Stimulated activated CD8-positive, alpha-beta memory T cell treated with anti-CD3 and anti-CD28 coated beads, Interleukin-12 subunit alpha, Interleukin-12 subunit beta, amount 100 ng/mL, for 24 hours (primary cell): ENCODE measurements around the gene SLC24A3.

Experiments used
- DNase-seq: peaks from one replicate; pipeline ENCODE4 v3.0.0-alpha.2; 2020; ENCODE audit errors: extremely low read depth

Gene SLC24A3

DNA sequence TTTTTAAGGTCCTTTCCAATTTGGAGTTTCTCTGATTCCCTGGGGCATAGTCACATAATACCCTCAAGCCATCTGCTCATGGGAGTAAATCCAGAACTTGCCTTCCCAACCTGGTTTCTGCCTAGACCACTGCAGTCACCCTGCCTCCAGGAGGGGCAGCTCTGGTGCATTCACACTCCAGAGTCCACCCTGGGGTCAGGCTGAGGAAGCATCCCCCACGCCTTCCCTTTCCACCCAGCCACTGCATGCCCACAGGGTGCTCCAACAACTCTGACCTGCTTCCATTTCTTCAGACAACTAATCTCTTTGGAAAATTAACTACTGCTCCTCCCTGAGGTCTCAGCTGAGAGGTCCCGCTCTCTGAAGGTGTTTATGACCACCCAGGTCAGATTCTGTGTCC, 334.2 kb downstream of the SLC24A3 start:
- no peak for DNase-seq

DNA sequence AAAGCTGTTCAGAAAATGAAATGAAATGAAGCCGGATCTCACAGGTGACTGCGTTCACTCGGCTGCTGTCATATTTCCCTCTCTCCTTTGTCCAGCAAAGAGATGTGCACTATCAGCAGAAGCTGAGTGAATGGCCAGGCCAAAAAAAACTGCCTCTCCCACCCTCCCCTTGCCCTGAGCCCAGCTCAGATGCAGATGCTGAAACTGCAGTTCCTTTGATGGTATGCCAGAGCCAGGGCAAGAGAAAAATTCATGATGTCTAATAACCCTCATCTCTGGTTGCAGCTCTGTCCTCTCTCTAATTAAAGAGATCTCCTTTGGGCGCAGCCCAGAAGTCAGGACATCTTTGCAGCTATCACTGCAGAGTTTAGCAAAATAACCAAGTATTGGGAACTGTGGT, 335.1 kb downstream of the SLC24A3 start:
- DNase-seq: no peak

DNA sequence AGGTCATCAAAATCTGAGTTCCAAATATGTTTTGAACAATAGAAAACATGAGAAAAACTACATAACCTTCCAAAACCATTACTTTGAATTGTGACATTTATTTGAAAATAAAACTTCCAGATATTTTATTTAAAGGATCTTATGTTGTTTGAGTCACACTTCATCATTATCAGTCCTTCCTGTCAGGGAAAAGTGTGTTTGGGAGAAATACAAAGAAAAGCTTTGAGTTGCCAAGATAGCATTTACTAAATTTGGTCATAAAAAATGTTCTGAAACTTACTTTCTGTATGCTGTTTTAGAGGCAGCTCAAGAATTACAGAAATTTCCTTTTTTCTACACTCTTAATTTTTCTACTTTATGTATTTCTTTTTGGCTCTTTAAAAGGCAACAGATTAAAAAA, 337.5 kb downstream of the SLC24A3 start:
- no peak for DNase-seq

DNA sequence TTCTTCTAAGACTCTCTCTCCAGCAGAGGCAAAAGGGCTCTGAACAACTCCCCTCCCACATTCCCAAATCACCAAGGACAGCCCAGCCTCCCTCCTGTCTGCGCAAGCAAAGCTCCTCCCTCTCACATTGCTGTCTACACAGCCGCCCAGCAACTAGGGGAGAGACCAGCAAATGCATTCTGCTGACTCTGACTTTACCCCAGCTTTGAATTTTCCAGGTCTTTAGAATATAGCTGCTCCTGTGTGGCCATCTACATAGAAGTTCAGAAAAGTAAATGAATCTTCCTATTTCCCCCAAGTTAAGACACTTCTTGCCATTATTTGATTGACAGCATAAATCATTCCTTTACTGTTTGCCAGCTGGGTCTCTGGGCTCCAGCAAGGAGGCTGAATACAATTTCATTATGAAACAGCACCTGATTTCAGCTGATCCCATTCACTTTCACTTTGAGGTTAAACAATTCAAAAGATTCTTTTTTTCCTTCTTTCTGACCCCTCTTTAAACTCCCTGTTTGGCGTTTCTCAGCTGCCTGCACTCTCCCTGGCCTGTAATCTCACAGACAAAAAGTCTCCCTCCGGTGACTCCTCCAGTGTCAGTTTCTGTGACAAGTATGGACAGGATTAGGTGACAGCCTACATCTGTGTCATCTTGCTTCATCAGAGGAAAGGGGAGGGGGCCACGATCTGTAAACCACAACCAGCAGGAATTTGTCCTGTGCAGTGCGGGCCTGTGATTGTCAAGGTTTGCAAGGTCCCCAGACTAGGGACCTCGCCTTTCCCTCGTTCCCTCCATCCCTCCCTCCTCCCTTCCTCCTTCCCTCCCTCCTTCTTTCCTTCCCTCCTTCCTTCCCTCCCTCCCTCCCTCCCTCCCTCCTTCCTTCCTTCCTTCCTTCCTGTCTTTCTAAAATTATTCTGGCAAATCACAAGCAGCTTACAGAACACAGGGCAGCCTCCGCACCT, 340.1 kb downstream of the SLC24A3 start:
- no peak for DNase-seq

DNA sequence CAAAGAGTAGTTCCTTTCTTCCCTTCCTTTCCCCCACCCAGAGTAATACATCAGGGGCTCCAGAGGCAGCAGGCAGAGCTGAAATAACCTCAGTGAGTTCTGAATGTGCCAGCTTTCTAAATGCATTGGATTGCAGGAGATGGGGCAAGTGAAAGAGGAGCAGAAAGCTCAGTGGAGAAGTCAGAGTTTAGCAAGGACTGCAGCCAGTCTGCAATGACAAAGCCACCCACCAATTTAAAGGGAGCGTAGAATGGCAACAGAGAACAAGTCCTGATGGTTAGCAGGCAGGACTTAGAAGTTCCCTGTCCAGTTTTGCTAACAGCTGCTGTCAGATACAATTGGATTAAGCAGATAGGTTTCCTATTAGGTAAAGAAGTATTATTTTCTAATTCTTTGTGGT, 342.2 kb downstream of the SLC24A3 start:
- DNase-seq: no peak

DNA sequence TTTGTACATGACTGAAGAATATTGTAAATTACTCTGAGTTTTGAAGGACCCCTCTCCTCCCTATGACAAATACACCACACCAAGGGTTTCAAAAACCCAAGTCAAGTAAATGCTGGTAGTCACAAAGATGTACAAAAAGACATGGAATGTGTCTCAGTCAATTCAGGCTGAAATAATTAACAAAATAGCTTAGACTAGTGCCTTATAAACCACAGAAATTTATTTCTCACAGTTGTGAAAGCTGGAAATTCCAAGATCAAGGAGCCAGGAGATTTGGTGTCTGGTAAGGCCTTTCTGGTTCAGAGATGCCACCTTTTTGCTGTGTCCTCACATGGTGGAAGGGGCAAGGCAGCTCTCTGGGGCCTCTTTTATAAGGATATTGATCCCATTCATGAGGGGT, 343.3 kb downstream of the SLC24A3 start:
- DNase-seq: no peak

DNA sequence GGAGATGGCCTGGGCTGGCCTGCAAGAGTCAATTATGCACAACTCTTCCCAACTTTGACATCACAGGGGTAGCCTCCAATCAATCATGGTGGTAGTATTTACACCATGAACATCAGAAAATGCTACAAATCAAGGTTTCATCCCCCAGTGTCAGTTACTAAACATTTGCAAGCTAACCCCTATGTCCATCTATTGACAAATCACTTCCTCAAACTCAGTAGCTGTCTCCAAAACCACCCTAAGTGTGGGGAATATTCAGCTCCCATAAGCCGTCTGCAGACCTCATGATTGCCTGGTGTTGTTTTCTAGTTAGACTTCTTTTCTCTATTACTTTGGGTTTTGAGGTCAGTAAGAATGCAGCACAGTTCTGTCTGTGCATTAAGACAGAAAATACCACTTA, 344.8 kb downstream of the SLC24A3 start:
- no peak for DNase-seq

DNA sequence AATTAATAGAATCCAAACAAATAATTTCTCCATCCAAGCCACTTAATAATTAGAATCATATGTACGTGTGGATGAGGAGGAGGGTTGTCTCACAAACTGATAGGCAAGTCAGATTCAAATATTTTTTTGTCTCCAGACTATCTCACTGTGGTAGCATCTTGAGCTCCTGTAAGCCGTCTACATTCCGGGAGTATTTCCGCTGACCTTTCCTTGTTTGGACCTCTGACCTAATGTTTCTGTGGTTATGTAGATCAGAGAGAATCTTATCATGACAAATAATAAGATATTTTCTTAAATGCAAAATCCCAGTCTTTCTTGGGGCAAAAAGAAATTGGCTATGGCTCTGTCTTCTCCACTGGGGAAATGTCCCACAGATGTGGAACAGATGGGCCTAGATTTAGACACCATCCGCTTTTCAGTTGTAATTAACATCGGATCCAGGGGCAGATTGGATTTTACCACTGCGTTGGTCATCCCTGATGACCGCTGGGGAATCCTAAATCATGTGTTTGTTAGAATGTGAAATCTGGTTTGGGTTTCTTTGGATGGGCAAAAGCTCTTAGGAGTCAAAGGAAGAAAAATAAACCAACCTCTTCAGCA, 348.5 kb downstream of the SLC24A3 start:
- DNase-seq: no peak

DNA sequence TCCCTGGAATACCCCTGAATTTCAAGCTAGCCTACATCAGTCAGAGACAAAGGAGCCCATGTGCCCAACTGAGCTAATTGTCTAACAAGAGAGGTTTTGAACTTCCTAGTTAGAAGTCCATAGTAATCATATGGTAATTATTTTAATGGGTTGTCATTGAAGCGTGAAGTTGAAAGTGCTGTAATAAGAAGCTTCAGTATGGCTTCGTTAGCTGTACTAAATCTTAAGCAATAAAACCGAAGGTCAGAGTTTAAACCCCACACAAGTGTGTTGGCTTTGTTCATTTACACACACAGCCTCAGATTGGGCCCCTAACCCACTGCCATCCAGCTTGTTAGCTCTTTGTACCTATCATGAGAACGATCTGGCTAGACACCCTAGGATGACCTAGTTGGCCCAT, 350.0 kb downstream of the SLC24A3 start:
- DNase-seq: no peak

DNA sequence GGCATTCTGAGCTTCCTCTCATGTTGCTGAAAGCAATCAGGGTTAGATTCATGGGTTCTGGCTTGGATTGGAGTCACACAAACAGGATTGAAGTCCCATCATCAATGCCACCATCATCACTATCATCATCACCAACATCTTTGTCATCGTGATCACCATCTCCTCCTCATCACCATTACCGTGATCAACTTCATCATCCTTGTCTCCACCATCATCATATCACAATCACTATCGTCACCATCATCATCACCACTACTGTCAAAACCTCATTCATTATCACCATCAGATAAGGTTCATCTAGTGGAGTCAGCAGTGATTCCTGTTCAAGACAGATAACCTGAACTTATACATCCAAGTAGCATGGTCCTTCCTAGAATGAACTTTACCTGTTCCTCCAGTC, 351.8 kb downstream of the SLC24A3 start:
- DNase-seq: no peak

DNA sequence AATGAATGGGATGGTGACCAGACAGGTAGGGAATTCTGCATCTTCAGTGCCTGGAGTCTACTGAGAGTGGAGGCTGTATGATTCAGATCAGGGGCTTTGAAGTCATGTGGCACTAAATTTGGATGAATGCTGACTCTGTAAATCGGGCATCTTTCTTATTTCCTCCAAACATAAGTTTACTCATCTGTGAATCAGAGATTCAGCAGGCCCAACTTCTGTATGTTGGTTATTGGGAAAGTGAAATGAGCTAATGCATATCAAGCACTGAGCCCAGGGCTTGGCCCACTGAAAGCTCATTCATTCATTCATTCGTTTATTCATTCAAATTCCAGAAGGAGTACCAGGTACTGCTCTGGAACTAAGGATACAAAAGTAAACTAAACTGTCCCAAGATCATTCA, 353.3 kb downstream of the SLC24A3 start:
- no peak for DNase-seq

DNA sequence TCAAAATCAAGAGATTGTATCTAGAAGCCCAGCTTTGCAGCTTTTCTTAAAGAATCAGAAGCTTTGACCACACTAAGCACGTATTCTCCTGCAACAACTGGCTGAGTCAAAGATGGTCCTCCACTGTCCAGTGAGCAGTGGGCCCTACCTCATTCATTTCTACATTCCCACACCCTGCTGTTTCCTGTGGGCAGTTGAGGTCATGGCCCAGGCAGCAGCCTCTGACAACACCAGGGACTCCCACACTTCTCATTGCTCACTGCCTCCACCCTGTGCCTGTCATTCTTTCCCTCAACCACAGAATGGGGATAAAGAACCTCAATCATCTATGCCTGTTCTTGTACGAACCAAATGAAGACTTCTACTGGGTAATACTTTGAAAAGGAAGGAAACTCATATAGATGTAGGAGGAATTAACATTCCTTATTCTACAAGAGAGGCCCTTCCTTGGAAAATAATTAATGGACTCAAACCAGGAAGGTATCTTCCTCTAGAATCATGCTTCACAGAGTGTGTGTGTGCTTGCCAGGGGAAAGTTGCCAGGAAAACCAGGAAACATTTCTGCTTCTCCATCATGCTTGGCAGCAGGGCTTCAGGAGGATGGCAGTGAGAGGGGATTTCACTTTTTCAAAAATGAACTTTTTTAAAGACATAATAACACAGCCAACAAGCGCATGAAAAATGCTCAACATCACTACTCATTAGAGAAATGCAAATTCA, 353.9 kb downstream of the SLC24A3 start:
- DNase-seq: no peak

DNA sequence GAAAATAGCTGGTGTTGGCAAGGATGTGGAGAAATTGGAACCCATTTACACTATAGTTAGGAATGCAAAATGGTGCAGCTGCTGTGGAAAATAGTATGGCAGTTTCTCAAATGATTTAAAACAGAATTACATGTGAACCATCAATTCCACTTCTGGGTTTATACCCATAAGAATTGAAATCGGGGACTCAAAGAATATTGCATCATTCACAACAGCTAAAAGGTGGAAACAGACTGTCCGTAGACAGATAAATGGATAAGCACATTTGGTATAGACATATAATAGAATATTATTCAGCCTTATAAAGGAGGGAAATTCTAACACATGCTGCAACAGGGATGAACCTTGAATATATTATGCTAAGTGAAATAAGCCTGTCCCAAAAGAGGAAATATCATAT, 355.7 kb downstream of the SLC24A3 start:
- no peak for DNase-seq

DNA sequence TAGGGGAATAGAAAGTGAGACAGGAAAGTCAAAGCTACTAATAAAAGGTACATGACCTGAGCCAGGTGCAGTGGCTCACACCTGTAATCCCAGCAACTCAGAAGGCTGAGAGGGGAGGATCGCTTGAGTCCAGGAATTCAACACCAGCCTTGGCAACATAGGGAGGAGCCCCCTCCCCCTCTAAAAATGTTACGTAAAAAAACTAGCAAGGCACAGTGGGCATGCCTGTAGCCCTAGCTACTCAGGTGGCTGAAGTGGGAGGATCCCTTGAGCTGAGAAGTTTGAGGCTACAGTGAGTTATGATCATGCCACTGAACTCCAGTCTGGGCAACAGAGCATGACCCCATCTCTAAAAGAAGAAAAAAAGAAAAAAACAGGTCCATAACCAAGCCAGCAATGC, 359.6 kb downstream of the SLC24A3 start:
- no peak for DNase-seq

DNA sequence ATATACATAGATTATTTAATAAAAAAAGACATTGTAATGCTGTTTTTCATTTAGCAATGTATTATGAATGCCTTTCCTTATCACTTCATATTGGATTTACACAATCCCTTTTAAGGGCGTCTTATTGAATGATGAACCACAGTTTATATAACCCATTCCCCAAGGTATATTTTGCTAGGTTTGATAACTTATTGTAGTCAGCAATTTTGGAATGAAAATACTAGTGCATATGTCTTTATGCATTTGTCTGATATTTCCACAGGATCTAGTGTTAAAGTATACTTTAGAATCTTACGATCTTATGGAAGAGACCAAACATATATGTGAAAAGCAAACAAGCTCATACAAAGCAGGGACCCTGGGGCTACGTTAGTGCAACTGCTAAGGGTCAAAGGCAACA, 365.2 kb downstream of the SLC24A3 start:
- DNase-seq: no peak

DNA sequence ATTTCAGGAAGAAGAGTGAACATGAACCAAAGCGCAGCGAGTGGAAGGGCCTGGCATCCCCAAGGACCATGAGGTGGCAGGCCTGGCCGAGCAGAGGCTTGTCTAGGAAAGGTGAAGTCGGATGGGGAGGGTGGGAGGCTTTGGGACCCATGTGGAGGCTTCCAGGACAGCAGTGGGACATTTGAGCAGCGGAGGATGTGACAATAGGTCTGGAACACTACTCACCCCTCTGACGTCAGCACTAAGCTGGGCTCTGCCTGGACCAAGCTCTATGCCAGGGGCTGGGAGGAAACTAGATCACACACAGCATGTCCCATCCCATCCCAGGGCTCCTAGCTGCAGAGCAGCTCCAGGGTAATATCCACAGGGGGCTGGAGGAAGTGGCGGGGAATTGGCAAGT, 370.3 kb downstream of the SLC24A3 start:
- DNase-seq: no peak

DNA sequence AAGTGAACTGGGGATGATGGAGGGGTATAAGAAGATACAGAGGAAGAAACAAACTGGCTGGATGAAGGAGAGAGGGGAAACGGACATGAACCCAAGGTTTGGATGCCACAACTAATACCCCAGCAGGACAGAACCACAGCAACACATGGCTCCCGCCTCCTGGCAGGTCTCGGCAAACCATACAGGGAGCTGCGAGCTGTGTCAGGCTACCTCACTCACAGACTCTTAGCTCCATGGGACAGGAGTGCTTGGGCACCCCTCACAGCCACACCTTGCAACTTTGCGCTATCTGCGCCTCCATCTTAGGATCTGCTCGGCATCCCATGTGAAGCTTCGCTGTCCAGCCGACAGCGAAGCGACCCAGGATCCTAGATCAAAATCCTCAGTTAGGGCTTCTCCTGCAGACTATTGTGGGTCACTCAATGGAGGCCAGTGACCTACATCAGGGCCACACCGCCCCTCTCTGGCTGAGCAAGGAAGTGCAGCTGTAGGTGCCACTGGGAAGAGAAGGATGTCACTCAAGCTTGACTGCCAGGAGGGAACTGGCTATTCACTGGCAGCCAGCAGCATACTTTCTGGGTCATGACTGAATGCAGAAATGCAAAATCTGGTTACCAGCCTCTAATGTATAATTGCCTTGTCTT, 371.2 kb downstream of the SLC24A3 start:
- DNase-seq: no peak

DNA sequence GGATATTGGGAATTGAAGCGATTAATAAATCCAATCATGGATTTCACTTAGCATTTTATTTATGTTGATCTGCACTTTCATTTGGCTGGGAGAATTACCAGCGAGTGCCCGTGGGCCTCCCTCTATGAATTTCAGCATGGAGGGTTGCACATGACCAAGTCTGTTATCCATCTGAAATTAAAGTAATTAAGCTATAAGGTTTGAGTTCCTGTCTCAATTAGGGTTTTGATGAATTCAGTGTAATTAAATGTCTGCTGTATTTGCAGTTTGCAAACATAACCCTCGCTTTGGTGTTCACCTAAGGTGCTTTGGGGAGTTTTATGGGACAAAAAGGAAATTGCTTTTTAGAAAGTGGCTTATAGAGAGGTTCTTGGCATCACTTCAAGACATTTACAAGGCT, 375.8 kb downstream of the SLC24A3 start:
- DNase-seq: no peak

DNA sequence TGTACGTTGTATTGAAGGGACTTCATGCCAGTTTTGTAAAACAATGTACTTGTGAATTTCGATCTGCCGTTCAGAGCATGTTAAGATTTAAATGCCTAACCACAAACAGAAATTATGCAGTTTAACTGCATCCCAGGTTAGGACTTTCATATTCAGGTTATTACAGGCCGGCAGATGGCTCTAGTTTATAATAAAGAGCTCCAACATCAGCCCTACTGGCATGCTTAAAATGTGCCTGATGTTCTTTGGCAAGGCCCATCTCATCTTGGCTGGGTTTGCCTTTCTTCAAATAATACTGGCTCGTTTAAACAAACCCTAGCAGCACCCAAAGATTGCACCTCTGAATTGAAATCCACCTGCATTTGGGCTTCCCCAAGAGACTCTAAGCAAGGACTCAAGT, 376.3 kb downstream of the SLC24A3 start:
- no peak for DNase-seq

DNA sequence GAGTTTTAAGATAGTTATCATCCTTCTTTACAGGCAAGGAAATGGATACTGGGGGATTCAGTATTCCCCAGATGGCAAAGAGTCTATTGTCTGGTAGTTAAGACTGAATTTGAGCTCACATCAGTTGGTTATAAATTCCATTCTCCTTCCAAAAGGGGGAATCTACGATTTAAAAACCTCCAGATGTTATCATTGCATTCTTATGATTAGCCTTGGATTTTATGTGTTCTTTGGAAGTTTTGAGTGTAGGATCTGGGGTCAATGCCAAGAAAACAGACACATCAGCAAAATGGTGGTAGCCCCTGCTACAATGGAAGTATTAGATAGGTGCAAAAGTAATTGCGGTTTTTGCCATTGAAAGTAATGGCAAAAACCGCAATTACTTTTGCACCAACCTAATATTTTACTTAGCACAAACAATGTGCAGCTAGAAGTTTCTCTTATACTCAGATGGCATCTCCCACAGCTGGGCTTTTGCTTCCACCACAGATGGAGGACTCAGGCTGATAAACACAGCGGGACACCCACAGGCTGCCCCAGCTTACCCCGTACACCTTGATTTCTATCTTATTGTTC, 377.4 kb downstream of the SLC24A3 start:
- DNase-seq: no peak

DNA sequence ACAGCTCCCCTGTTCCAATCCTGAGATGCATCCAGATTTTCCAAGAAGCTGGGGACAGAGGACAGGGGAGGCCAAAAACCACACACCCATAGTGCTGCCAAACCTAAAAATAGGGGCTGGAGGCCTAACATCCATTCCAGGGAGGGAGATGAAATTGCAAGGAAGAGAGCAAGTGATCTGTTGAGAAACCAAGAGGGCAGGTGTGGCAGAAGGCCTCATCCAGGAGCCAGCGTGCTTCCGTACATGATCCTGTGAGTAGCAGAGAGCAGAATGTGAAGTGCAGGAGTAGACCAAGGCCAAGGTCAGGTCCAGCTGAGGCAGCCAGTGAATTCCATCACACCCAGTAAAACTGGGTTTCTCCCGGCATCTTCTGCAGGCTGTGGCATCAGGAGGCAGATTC, 377.9 kb downstream of the SLC24A3 start:
- DNase-seq: no peak

DNA sequence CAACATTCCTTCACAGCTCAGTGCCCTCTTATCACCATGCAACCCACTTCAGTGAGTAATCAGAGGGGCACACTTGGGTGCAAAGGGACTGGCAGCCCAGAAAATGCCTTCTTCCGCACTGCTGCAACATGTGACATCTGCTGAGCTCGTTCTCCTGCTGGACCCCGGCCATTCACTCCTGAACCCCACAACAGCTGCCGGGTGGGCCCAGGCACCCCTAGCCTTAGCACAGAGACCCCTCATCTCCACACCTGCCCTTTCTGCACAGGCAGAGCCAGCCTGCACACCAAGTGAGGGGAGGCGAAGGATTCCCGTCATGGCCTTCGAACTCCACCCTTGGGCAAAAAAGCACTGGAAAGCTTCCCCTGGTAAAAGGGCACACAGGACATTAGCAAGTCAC, 381.3 kb downstream of the SLC24A3 start:
- no peak for DNase-seq
